Testis (tissue), 2 donors: ENCODE measurements around the gene SYNGR2.

Experiments
- POLR2A ChIP-seq: fragments of 450-650 bp; IDR thresholded peaks from one replicate; pipeline ENCODE4 v1.6.1; 2017; ENCODE audit warnings: antibody characterized with exemption, mild to moderate bottlenecking, moderate library complexity
- TF ChIP-seq, protein P1 (sequence below), 3 experiments: fragments of 450-650 bp in 2 of 3; fragments of 200-600 bp in 1 of 3; sonication (generic) in 1 of 3; IDR thresholded peaks; one replicate each; pipeline ENCODE4 v1.5.1; 2016 to 2019; ENCODE audit warnings: antibody characterized with exemption in 3 of 3, mild to moderate bottlenecking in 2 of 3, moderate library complexity in 1 of 3

DNA sequence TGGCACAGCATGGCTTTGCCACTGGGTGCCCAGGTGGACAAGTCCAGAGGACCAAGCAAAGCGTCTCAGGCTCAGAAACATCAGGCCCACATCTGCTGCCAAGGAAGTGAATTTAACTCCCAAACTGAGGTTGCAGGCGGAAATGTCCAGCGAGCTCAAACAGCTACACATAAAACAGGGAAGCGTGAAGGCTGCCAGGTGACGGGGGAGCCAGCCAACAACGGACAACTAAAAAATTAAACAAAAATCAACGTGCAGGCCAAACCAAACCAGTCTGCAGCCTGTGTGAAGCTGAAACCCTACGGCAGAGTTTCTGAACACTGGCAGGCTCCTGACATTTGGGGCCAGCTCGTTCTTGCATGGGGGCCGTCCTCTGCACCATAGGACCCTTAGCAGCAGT, 16.0 kb downstream of the SYNGR2 start:
- TF ChIP-seq, protein P1, sequence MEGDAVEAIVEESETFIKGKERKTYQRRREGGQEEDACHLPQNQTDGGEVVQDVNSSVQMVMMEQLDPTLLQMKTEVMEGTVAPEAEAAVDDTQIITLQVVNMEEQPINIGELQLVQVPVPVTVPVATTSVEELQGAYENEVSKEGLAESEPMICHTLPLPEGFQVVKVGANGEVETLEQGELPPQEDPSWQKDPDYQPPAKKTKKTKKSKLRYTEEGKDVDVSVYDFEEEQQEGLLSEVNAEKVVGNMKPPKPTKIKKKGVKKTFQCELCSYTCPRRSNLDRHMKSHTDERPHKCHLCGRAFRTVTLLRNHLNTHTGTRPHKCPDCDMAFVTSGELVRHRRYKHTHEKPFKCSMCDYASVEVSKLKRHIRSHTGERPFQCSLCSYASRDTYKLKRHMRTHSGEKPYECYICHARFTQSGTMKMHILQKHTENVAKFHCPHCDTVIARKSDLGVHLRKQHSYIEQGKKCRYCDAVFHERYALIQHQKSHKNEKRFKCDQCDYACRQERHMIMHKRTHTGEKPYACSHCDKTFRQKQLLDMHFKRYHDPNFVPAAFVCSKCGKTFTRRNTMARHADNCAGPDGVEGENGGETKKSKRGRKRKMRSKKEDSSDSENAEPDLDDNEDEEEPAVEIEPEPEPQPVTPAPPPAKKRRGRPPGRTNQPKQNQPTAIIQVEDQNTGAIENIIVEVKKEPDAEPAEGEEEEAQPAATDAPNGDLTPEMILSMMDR (IDR thresholded peaks at IDR 0.05), result no peak
- TF ChIP-seq POLR2A, result no peak
